Body of pancreas (tissue), 4 donors: ENCODE results near the gene RPS5. TPM values are rescaled to one million over a fixed set of nuclear protein-coding genes. Genes with fewer than 3 reads are reported as not detected.

ENCODE experiments used
- ATAC-seq: fragments of 150-250 bp; one replicate; pipeline ENCODE4 v1.9.1; 2016
- DNase-seq, 4 donors: peaks; one replicate each; pipeline ENCODE4 v3.0.0-alpha.2; 2019
- H3K27ac ChIP-seq, 4 donors: fragments of 200-600 bp; sonication (generic); 1 replicate in 3 of 4; 2 replicates in 1 of 4; pipeline versions ENCODE4 v1.5.1 to v1.6.1; 2016 to 2019; ENCODE audit warnings: mild to moderate bottlenecking in 1 of 4, mixed read lengths in 1 of 4, moderate library complexity in 1 of 4
- H3K27me3 ChIP-seq, 2 donors: fragments of 200-600 bp; sonication (generic); one replicate each; pipeline ENCODE4 v1.6.0; 2016; ENCODE audit warnings: mild to moderate bottlenecking in 1 of 2
- H3K36me3 ChIP-seq, 2 donors: fragments of 200-600 bp; sonication (generic); replicated peaks in 1 of 2; 2 replicates each; pipeline ENCODE4 v1.5.1; 2016; ENCODE audit warnings: low read depth in 2 of 2; ENCODE audit not compliant: insufficient read depth in 1 of 2
- H3K4me1 ChIP-seq: fragments of 200-600 bp; sonication (generic); one replicate; pipeline ENCODE4 v1.6.0; 2016
- H3K4me3 ChIP-seq, 2 donors: fragments of 200-600 bp; sonication (generic); 1 replicate in 1 of 2; 2 replicates in 1 of 2; pipeline ENCODE4 v1.5.1; 2016 to 2019
- H3K9me3 ChIP-seq, 3 donors: fragments of 200-600 bp; sonication (generic); 1 replicate in 2 of 3; 2 replicates in 1 of 3; pipeline ENCODE4 v1.5.1; 2016
- POLR2A ChIP-seq, 3 donors: fragments of 450-650 bp; IDR thresholded peaks; one replicate each; pipeline ENCODE4 v1.6.1; 2016; ENCODE audit warnings: antibody characterized with exemption in 3 of 3, mild to moderate bottlenecking in 2 of 3
- WGBS, 2 donors: methylation state at CpG; one replicate each; pipeline ENCODE4 v1.1.5; 2017; 5-methylcytosine and 5-hydroxymethylcytosine counted together
- intact Hi-C: fragments of 100-400 bp; cut with DNase I; formaldehyde crosslinking; loops from one replicate; pipeline ENCODE4 v1.15.1; 2023
- total RNA-seq, 2 donors: library from RNA; depleted of rRNA; stranded (reverse); fragments of >200 nt; gene quantifications; one replicate each; pipeline ENCODE4 v1.1.0, GENCODE V29; 2016
- TF ChIP-seq, protein P1 (sequence below), 7 experiments: fragments of 450-650 bp in 4 of 7; fragments of 200-600 bp in 3 of 7; sonication (generic) in 3 of 7; IDR thresholded peaks; one replicate each; pipeline ENCODE4 v1.5.1; 2016 to 2019; ENCODE audit warnings: antibody characterized with exemption in 7 of 7

RPS5 gene
- total RNA-seq, 2 donors from 2014 or later: 577 to 1,133 TPM

- Histone ChIP-seq H3K36me3 (peaks cover 0 to 2% of the 10 kb centered on the region in 2 donors), H3K27ac (peak overlapping the region; percentile 96 to 99 (median 96)), H3K9me3 (no peaks in the 10 kb centered on the region), H3K27me3 (no peaks in the 10 kb centered on the region), H3K4me3 (peak overlapping the region; percentile 87 to 91), H3K4me1 (peaks cover 65% of the 10 kb centered on the region)
- DNase-seq (no peak), ATAC-seq (peak; percentile 5)
- intact Hi-C loops: no loop called here
- TF ChIP-seq, protein P1, sequence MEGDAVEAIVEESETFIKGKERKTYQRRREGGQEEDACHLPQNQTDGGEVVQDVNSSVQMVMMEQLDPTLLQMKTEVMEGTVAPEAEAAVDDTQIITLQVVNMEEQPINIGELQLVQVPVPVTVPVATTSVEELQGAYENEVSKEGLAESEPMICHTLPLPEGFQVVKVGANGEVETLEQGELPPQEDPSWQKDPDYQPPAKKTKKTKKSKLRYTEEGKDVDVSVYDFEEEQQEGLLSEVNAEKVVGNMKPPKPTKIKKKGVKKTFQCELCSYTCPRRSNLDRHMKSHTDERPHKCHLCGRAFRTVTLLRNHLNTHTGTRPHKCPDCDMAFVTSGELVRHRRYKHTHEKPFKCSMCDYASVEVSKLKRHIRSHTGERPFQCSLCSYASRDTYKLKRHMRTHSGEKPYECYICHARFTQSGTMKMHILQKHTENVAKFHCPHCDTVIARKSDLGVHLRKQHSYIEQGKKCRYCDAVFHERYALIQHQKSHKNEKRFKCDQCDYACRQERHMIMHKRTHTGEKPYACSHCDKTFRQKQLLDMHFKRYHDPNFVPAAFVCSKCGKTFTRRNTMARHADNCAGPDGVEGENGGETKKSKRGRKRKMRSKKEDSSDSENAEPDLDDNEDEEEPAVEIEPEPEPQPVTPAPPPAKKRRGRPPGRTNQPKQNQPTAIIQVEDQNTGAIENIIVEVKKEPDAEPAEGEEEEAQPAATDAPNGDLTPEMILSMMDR (IDR thresholded peaks at IDR 0.05): no peak
- TF ChIP-seq POLR2A (IDR thresholded peaks at IDR 0.05): no peak
- WGBS, 2 donors: 6 to 7% methylated on average over 3 to 36 of the region's 36 CpGs
Measured at GRCh38 chr19:58385891-58386575, 1.0 kb upstream of the RPS5 start.

DNA sequence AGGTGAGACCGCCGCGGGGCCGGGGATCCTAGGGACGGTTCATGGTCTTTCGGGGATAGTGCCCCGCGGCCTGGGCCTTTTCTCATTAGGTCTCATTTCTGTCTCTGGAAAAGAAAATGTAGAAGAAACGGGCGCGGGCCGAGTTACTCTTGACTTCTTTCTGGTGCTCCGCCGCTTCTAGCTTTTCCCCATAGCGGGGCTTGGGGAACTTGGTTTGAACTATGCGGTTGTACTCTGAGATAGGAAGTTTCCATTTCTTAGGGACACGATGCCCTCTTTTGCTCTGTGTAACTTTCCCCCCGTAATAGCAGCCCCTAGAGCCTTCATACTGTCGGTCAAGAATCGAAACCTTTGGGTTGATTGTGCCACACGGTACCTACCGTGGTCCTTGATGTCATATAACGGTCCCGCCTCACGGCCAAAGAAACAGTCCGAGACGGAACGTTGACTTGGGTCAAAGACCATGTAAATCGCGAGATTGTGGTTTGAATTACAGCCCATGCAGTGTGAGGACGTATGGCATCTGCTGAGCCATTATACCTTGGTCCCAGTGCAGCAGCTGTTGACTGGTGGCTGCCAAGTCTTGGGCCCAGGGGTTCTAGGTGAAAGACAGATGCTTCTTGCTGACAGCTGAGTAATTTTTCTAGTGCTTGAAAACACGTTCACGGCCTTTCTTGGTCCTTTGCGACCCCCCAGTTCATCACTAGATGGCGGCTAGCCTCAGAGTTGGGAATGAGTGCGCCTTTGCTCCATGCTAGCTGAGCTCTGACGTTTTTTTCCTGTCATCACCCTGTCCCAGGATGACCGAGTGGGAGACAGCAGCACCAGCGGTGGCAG is 487 bp downstream of the RPS5 start:
- no peaks in the 10 kb centered on the region for H3K9me3 ChIP-seq
- peak overlapping the region; percentile 87 to 91 for H3K4me3 ChIP-seq
- H3K4me1 ChIP-seq: peaks cover 59% of the 10 kb centered on the region
- TF ChIP-seq POLR2A (IDR thresholded peaks at IDR 0.05): no peak
- TF ChIP-seq, protein P1 (IDR thresholded peaks at IDR 0.05): no peak
- 5 to 8% methylated on average over 31 to 39 of the region's 39 CpGs for WGBS, 2 donors
- intact Hi-C loops: no loop called here
- H3K27ac ChIP-seq: peak overlapping the region in 3 of 4 donors; percentile 96 to 99 (median 96)
- peaks cover 0 to 6% of the 10 kb centered on the region in 2 donors for H3K36me3 ChIP-seq
- ATAC-seq (no peak), DNase-seq (no peak)
- no peaks in the 10 kb centered on the region for H3K27me3 ChIP-seq

GRCh38 chr19:58388175-58388526 is 1.1 kb downstream of the RPS5 start:
- Histone ChIP-seq H3K4me3 (peak overlapping the region in 1 of 2 donors; percentile 91), H3K27ac (no peak overlapping the region), H3K36me3 (peaks cover 5 to 12% of the 10 kb centered on the region in 2 donors), H3K4me1 (peaks cover 54% of the 10 kb centered on the region), H3K9me3 (no peaks in the 10 kb centered on the region), H3K27me3 (no peaks in the 10 kb centered on the region)
- TF ChIP-seq, protein P1 (IDR thresholded peaks at IDR 0.05): no peak
- TF ChIP-seq POLR2A (IDR thresholded peaks at IDR 0.05): no peak
- no peak for DNase-seq
- 52 to 56% methylated on average over 2 to 3 of the region's 3 CpGs for WGBS, 2 donors
- no peak for ATAC-seq
- intact Hi-C loops: no loop called here

DNA sequence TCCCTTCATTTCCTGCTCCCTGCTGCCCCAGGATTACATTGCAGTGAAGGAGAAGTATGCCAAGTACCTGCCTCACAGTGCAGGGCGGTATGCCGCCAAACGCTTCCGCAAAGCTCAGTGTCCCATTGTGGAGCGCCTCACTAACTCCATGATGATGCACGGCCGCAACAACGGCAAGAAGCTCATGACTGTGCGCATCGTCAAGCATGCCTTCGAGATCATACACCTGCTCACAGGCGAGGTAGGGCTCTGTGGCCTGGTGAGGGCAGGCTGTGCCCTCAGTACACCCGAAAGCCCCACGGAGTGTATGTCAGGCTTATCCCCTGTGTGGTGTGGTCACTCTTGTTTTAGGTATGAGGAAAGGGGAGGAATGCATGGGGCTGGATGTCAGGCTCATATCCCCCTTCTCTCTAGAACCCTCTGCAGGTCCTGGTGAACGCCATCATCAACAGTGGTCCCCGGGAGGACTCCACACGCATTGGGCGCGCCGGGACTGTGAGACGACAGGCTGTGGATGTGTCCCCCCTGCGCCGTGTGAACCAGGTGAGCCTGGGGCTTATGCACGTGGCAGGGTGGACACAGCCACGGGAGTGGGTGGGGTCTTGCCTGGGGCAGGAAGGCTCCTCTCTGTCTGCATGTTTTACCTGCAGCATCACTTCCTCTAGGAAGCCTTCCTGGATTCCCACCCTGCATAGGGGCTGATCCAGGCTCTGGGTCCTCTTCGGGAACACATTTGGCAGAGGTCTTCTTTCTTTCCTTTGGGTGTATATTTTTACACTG is 6.1 kb downstream of the RPS5 start:
- H3K27ac ChIP-seq: no peak overlapping the region
- no peak for DNase-seq
- peaks cover 17 to 23% of the 10 kb centered on the region in 2 donors for H3K36me3 ChIP-seq
- H3K27me3 ChIP-seq: no peaks in the 10 kb centered on the region
- intact Hi-C loops: no loop called here
- H3K9me3 ChIP-seq: no peaks in the 10 kb centered on the region
- ATAC-seq: no peak
- no peak for TF ChIP-seq POLR2A (IDR thresholded peaks at IDR 0.05)
- TF ChIP-seq, protein P1 (IDR thresholded peaks at IDR 0.05): no peak
- no peak overlapping the region for H3K4me3 ChIP-seq
- 85 to 92% methylated on average over 9 to 26 of the region's 26 CpGs for WGBS, 2 donors
- H3K4me1 ChIP-seq: peaks cover 43% of the 10 kb centered on the region
